HG02885 (cell line): ENCODE measurements around the gene SAPCD1.
A peak's percentile ranks its signal among the peaks of the same experiment; 100 is the strongest.

Experiments used
- ATAC-seq: cut with Tn5 transposase; IDR thresholded peaks from one replicate; pipeline ENCODE4 v1.9.1; 2021; ENCODE audit warnings: mild to moderate bottlenecking; ENCODE audit not compliant: unreplicated experiment, poor library complexity

Gene SAPCD1

DNA sequence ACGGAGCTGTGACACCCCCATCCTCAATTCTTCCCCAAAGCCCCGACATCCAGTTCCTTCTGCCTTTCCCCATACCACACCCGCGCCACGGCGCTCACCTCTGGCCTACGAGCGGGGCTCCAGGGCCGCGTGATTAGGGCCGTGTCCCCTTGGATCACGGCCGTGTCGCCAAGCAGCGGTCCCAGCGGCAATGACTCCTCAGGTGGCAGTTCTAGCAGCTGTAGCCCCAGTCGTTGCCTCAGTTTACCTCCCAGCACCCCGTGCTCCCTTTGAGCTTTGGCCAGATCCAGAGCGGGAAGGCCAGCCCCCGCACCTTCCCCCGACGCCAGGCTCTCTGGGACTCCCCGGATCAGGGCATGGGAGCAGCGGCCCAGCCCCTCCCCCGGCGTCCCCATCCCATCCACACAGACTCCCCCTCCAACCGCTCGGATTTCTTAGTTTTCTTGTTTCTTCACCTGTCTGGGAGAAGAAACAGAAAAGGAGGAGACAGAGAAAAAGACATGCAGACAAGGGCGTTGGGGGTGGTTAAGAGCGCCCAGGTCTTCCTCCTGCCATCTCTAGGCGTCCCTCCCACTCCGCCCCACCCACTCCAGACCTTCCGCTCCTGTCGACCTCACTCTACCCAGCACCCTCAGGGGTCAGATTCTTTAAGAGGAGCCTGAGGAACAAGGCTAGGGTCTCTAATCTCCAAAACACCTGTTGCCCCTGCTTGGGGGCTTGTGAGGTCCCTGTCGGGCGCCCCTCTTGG, 33.5 kb upstream of the SAPCD1 start, which contains the start of gene DDAH2:
DDAH2 (minus strand) TSS at position 533 of the 748 bp plus-strand sequence; CDS start at position 395, 138 bp downstream.
- ATAC-seq = peak; percentile 15

DNA sequence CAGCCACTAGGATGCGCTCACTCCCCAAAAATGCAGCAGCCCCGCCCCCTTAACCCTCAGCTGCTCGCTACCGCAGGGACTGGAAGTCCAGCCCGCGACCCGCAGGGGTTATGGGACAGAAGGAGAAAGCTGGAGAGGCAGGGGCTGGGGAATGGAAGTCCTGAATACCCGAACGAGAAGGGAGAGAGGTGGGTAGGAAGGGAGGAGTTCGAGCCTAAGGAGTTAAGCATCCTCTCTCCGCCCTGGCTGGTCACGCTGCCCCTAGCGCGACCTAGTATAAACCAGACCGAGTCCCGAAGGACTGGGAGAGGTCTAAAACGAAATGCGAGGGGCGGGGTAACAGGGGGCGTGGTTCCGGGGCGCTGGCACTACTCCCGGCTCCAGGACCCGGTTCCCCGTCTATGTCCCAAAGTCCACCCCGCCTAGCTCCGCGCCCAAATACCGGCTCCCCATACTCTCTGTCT, 32.9 kb upstream of the SAPCD1 start:
- peak; percentile 45 for ATAC-seq

DNA sequence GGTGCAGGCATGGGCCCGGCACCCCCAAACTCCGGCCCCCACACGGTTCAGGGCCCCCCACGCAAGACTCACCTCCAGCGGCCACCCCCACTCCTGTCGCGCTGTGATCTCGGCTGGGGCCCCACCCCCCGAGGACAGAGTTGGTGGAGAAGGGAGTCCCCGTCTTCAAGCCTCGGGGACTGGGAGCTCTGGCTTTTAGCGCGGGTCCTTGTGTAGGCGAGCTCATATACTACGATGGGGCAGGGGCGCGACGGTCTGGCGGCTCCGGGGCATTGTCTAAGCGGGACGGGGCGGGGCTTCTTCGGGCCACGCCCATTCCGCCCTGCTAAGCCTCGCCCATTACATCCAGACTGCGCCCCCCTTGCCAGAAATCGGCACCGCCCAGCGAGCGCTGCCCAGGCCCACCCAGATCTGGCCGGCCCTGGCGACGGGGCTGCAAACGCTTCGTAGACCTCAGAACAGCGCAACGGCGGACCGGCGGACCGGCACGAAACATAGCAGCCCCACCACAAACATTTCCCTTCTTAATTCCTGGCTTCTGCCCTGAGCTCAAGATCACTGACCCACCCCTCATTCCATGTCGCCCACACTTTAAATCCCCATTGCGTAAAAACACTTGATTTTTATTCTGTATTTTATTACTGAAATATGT, 32.4 kb upstream of the SAPCD1 start:
- peak; percentile 47 for ATAC-seq

DNA sequence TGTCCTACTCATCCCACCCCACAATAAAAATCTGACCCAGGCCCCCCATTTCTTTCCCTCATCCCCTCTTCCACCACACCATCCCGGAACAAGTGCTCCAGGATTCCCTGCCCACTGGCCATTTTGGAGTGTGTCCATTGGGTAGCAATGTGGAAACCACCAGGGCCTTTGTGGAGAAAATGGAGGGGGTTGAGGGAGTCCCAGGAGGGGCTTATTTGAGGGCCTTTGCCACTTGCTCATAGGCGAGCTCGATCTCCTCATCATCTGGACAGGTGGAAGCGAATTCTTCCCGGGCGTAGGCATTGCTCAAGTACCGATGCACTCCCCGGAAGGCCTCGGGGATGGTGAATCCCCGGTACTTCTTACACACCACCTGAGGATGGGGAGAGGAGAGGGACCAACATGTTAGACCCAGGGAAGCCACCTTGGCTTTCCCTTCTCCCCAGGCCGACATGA, 31.8 kb upstream of the SAPCD1 start:
- ATAC-seq = no peak

DNA sequence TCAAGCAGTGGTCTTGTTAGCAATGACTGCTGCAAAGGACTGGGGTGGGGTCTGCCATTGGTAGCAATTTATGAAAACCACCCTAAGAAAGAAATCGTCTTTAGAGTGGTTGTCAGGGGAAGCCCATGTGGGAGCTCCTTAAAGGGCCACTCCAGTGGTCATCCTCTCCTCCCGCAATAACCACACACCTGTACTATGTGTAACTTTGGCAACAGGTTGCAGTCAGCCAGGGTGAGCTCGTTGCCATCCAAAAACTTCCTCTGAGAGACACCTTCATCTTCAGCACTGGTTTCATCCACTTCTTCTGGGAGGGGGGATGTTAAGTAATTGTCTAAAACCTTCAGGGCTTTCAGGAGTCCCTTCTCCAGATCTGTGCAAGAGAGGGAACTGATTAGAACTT, 30.4 kb upstream of the SAPCD1 start:
- no peak for ATAC-seq

DNA sequence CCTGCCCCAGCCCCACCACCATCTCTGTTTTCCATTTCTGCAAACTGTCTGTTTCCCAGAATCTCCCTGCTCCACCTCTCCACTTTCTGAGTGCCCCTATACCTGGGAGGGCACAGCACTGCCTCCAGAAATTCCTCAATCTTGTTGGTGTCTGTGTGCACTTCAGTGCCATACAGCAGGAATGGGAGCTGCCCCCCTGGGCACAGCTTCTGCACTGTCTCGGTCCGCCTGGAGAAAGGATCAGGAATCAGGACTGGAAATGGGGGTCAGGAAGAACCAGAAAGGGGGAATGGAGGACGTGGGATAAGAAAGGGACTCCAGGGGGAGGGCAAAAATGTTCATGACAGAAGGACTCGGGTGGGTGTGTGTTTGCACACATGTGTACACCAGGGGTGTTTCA, 28.7 kb upstream of the SAPCD1 start:
- ATAC-seq = no peak

DNA sequence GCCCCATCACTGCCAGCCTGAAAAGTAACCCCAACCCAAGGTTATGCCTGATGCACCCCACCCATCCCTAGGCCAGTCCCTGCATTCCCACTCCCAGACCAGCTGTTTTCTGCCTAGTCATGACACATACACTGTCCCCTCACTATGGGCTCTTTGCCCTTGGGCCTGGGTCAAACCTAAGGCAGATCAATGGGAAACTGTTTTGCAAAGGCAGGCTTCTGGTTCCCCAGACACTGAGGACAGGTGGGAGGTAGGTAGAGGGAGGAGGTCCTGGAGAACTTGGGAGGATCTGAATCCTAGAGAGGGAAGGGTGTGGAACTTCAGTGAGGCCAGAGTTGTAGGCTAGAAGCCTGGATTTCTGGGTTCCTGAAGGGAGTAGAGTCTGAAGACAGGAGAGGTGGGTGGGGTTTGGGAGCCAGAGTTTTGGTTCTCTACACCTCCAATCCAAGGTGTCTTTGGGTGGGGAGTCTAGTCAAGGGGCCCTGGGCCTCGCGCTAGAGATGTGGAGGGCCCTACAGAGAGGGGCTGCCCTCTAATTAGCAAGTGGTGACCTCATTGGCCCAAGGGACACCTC, 28.1 kb upstream of the SAPCD1 start:
- no peak for ATAC-seq

DNA sequence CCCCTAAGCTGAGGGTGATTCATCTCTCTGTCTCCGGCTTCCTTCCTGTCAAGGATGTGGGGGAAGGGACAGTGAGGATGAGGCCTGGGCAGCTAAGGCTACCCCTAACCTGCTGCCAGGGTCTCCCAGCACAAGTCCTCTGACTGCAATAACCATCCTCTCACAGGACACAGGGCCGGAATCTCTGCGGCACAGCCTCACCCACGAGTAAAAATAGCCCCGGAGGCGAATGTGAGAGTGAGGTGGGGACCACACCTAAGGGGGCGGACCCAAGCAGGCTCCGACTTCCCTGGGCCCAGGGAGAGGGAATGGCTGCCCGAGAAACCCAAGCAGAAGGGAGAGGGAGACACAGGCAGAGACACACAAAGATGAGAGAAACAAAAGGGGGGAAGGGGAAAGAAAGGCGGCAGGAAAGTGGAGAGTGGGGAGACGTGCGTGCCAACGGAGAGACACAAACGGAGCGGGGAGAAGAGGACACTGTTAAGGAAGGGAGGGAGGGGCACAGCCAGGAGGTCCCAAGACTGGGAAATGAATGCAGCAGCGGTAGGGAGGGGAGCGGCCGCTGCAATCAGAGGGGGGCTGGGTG, 27.5 kb upstream of the SAPCD1 start:
- no peak for ATAC-seq

DNA sequence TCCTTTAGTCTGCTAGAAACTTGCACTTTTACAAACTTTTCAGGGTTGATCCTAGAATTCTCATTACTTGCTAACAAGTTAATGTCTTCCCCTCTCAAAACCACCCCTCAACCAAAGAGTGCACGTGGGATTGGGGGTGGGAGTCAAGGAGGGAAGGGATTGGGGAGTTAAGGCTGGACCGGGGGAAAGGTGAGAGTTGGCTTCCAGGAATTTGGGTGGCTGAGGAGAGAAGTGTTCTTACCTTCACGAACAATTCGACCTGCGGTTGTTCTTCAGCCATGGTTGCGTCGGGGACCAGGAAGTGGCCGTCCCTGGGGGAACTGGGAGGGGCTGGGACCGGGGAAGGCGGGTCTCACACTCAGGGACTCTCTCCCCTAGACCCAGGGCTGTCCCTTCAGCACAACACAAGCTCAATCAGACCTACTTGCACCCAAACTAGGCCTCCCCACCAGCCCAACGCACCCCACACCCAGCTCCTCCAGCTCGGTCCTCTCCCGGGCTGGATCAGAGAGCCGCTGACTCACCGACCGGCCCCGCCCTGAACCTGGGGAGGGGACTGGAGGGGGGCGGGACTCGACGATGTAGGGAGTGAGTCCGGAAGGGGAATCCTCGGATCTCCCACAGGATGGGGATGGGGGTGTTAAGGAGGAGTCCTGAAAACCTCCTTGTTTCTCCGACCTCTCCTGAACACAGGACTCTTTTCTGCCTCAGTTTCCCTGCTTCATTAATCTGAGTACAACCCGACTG, 26.3 kb upstream of the SAPCD1 start, which contains the start of gene CLIC1:
CLIC1 (minus strand) TSS at position 510 of the 747 bp plus-strand sequence; CDS start at position 280, 230 bp downstream.
- no peak for ATAC-seq

DNA sequence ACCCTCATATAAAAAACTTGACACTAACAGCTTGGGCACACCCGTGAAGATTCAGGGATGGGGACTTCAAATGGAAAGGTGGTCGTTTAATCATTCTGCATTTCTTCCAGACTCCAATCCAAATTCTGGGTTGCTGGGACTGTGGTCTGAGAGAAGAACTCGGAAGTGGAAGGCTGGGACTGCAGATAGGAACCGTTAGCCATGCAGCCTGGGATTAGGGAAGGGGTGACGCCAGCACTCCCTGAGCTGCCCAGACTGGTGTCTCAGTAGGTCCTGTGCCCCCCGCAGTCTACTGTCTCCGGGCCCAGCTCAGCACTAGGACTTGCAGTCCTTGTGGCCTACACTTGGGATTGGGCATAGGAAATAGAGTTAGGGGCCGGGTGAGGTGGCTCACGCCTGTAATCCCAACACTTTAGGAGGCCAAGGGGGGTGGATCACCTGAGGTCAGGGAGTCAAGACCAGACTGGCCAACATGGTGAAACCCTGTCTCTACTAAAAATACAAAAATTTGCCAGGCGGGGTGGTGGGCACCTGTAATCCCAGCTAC, 25.6 kb upstream of the SAPCD1 start:
- no peak for ATAC-seq

DNA sequence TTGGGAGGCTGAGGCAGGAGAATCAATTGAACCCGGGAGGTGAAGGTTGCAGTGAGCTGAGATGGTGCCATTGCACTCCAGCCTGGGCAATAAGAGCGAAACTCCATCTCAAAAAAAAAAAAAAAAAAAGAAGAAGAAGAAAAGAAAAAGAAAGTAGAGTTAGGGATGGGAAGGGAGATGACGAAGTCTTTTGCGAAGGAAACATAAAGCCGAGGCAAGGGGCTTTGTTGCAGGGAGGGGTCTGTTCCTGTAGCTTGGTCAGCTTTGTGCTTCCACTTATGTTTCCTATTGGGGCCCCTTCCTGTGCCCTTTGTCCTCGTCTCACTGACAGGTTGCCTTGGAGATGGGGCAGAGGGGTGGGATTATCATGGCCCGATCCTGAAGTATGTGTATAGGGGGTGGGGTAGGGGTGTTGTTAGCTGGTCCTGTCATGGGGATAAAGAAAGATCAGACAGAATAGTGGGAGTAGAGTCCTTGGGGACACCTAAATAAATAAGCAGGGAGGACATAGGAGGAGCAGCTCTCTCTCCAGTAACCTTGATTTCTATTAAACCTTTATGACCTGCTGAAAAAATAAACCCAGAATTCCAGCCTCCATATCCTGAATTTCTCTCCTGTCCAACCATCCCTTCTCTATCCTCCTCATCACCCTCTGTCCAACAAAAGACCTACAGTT, 25.0 kb upstream of the SAPCD1 start:
- ATAC-seq = no peak

DNA sequence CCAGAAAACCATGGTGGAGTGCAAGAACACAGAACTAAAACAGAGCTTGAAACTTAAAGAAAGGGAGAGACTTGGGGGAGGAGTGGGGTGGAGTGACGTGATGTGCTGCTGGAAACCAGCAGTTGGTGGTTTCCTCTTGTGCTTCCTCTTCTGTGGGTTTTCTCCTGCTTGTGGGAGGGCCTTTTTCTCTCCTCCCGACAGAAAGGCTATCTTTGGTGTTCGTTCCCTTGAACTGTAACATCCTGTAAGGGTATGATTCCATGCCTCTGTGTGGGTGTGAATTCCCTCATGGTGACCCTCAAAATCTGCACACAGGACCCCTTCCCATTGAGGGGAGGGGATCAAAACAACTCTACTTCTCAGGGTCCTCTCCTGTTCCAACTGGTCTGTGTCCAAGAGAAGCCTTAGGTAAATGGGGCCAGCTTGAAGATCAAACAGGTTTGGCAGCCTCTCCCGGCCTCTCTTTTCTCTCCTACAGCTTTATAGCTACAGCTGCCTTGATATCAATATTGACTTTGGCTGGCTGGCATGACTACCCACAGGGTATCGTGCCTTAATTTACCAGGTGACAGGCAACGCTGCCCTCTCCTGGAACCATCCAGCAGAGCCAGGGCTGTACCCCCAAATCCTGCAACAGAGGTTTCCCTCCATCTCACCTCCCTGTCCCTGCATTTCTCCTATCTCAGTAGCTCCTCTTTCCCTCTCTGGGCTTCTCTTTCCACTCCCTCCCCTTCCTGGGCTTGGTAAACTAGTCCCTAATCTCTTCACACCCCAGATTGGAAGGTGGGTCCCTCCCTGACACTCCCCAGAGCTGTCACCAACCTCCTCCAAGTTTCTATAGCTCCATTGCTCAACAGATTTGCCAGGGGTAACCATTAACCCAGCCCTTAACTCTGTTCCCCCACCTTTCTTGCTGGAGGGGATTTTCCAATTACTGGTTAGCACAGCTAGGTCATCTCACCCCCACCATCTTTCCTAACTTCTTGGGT, 24.2 kb upstream of the SAPCD1 start:
- ATAC-seq = no peak

DNA sequence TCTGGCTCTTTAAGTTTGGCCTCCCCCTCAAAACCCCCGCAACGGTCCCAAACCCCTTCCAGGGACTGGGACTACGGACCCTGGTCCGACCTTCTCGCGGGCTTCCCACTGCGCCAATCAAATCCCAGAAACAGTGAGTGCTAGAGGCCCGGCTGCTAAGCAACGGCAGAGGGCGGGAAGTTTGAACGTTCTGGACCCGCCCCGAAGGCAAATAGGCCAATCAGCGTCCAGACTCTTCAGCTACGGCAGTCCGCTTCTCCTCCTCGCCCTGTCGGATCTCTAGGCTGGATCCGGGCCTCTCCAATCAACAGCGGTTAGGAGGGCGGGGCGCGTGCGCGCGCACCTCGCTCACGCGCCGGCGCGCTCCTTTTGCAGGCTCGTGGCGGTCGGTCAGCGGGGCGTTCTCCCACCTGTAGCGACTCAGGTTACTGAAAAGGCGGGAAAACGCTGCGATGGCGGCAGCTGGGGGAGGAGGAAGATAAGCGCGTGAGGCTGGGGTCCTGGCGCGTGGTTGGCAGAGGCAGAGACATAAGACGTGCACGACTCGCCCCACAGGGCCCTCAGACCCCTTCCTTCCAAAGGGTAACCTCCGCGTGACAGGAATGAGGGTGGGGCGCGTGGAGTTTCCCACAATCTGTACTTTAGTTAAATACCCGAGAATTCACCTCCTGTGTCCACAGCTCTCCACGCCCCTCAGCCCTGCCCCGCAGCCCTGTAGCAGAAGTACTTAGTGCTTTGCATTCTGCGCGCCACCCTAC, 22.6 kb upstream of the SAPCD1 start, which contains the start of gene MSH5:
MSH5 (plus strand) TSS at position 367 of the 758 bp plus-strand sequence. CDS start 462 bp downstream, outside the sequence.
- peak; percentile 83 for ATAC-seq

DNA sequence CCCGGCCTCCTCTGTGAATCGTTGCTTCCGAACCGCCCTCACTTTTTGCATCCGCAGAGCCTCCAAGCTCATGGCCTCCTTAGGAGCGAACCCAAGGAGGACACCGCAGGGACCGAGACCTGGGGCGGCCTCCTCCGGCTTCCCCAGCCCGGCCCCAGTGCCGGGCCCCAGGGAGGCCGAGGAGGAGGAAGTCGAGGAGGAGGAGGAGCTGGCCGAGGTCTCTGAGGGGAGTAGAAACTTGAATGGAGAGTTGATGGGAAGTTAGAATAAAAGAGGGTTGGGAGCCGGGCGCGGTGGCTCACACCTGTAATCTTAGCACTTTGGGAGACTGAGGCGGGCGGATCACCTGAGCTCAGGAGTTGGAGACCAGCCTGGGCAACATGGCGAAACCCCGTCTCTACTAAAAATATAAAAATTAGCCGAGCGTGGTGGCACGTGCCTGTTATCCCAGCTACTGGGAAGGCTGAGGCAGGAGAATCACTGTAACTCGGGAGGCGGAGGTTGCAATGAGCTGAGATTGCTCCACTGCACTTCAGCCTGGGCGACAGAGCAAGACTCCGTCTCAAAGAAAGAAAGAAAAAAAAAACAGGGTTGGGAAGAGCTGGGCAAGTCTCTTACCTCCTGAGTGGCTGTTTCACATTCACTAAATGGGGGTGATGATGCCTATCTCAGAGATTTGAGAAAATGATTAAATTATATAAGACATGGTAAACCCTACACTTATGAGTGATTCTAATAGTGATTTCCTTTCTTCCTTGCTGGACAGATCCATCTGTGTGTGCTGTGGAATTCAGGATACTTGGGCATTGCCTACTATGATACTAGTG, 21.8 kb upstream of the SAPCD1 start:
- no peak for ATAC-seq

DNA sequence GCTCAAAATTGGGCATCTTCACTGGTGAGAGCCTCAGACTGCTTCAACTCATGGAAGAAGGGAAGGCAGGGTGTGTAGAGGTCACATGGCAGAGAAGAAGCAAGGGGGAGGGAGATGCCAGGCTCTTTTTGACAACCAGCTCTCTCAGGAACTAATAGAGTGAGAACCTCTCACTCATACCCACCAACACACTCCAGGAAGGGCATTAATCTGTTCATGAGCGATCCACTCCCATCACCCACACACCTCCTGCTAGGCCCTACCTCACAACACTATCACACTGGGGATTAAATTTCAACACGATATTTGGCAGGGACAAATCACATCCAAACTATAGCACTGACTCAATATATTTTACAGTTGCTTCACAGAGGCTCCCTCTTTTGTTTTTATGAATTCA, 20.6 kb upstream of the SAPCD1 start:
- ATAC-seq = no peak

DNA sequence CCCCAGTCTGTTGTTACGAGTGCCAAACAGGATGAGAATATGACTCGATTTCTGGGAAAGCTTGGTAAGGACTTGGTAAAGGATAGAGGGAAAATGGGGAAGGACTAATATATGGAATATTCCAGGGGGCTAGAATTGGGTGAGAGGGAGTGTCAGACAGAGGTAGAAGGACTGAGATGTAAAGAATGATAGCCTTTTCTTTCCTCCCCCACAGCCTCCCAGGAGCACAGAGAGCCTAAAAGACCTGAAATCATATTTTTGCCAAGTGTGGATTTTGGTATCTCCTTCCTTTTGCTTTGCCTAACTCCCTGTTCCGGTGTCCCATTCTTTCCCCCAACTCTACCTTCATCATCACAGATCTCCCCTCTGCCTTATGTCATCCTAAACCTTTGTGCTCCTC, 19.6 kb upstream of the SAPCD1 start:
- ATAC-seq = no peak
